MCF 10A (cell line): ENCODE data around the gene POLA1. TPM values are rescaled to one million over a fixed set of nuclear protein-coding genes. Genes with fewer than 3 reads are reported as not detected.

Experiments used
- BruUV-seq: library from RNA; stranded (reverse); fragments of 400-500 nt; replicated peaks from 2 replicates; lab custom pipeline; 2021; lab: Mats Ljungman, UMichigan
- CTCF ChIA-PET: fragments of 300-600 bp; sonication (Branson Sonifier 250); formaldehyde crosslinking; extraction: SDS; loops from one replicate; lab custom pipeline; 2021; ENCODE audit warnings: antibody characterized with exemption, inconsistent platforms; lab: Yijun Ruan, JAX
- POLR2A ChIA-PET: fragments of 300-600, 350-650 bp; sonication (Branson Sonifier 250); formaldehyde crosslinking; extraction: SDS; loops from one replicate; lab custom pipeline; 2020; ENCODE audit warnings: antibody characterized with exemption, inconsistent platforms; lab: Yijun Ruan, JAX
- DNase-seq: peaks from one replicate; pipeline ENCODE4 v3.0.0-alpha.2; 2018; ENCODE audit not compliant: unreplicated experiment
- H3K27ac Mint-ChIP-seq: one replicate; pipeline ENCODE4 v1.8.0; 2022; ENCODE audit warnings: mild to moderate bottlenecking, low read depth, mixed read lengths; ENCODE audit not compliant: unreplicated experiment
- H3K27me3 Mint-ChIP-seq: one replicate; pipeline ENCODE4 v1.8.0; 2022; ENCODE audit warnings: mixed read lengths; ENCODE audit not compliant: insufficient read depth, unreplicated experiment
- H3K36me3 Mint-ChIP-seq: one replicate; pipeline ENCODE4 v1.8.0; 2022; ENCODE audit warnings: mild to moderate bottlenecking, moderate library complexity, mixed read lengths; ENCODE audit not compliant: insufficient read depth, unreplicated experiment
- H3K4me1 Mint-ChIP-seq: one replicate; pipeline ENCODE4 v1.8.0; 2022; ENCODE audit warnings: mixed read lengths; ENCODE audit not compliant: insufficient read depth, unreplicated experiment
- H3K4me3 Mint-ChIP-seq: one replicate; pipeline ENCODE4 v1.8.0; 2022; ENCODE audit warnings: mild to moderate bottlenecking, moderate library complexity, mixed read lengths; ENCODE audit not compliant: unreplicated experiment
- H3K9me3 Mint-ChIP-seq: one replicate; pipeline ENCODE4 v1.8.0; 2022; ENCODE audit warnings: mixed read lengths; ENCODE audit not compliant: unreplicated experiment
- intact Hi-C: fragments of 100-400 bp; cut with micrococcal nuclease; formaldehyde crosslinking; loops from 2 replicates; pipeline ENCODE4 v1.14.1; 2022
- total RNA-seq: library from RNA; stranded (reverse); gene quantifications from 2 replicates; pipeline ENCODE4 v1.2.3, GENCODE V29; 2022
- TF ChIP-seq, protein P1 (sequence below): fragments of 200-600 bp; IDR thresholded peaks from one replicate; pipeline ENCODE4 v1.8.0; 2022; ENCODE audit warnings: antibody characterized with exemption, mild to moderate bottlenecking; ENCODE audit not compliant: unreplicated experiment

Gene POLA1
- total RNA-seq, 1 experiment from 2014 or later: 9.8 TPM

DNA sequence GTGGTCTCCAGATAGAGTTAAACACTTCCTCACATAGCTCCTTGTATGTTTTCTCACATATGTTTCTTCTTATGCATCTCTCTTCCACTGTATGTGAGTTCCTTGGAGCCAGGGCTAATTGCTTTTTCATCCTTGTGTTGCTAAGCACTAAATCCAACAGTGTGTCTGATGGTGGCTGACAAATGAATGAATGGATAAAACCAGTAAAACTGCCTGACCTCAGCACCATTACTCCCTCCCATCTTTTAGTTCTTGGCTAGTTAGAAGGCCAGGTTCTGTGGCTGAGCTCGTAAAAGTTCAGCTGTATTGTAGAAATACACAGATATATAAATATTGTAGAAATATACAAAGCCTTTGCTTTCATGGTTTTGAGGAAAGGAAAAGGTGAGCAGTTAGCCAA, 271.7 kb downstream of the POLA1 start:
- Mint-ChIP-seq H3K4me3 (no peak overlapping the region), H3K36me3 (peaks cover 11% of the 10 kb centered on the region), H3K27me3 (no peaks in the 10 kb centered on the region), H3K9me3 (no peaks in the 10 kb centered on the region), H3K4me1 (no peaks in the 10 kb centered on the region), H3K27ac (no peak overlapping the region)
- BruUV-seq: no TSS peak
- POLR2A ChIA-PET: interaction anchor here (0.6 kb wide), 1 partner anchor 35 kb away, joined by 3 read pairs; no protein-coding TSS in a partner anchor
- TF ChIP-seq, protein P1, sequence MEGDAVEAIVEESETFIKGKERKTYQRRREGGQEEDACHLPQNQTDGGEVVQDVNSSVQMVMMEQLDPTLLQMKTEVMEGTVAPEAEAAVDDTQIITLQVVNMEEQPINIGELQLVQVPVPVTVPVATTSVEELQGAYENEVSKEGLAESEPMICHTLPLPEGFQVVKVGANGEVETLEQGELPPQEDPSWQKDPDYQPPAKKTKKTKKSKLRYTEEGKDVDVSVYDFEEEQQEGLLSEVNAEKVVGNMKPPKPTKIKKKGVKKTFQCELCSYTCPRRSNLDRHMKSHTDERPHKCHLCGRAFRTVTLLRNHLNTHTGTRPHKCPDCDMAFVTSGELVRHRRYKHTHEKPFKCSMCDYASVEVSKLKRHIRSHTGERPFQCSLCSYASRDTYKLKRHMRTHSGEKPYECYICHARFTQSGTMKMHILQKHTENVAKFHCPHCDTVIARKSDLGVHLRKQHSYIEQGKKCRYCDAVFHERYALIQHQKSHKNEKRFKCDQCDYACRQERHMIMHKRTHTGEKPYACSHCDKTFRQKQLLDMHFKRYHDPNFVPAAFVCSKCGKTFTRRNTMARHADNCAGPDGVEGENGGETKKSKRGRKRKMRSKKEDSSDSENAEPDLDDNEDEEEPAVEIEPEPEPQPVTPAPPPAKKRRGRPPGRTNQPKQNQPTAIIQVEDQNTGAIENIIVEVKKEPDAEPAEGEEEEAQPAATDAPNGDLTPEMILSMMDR: no peak
- CTCF ChIA-PET: no interaction called here
- no peak for DNase-seq
- intact Hi-C loops: no loop called here

DNA sequence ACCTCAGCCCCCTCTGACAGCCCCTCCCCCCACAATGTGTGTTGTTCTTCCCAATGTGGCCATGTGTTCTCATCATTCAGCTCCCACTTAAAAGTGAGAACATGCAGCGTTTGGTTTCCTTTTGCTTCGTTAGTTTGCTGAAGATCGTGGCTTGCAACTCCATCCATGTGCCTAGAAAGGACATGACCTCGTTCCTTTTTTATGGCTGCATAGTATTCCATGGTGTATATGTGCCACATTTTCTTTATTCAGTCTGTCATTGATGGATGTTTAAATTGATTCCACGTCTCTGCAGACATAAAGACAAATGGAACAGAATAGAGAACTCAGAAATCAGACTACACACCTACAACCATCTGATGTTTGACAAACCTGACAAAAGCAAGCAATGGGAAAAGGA, 276.1 kb downstream of the POLA1 start:
- BruUV-seq: no TSS peak
- DNase-seq: no peak
- POLR2A ChIA-PET: no interaction called here
- Mint-ChIP-seq H3K27ac (no peak overlapping the region), H3K4me1 (no peaks in the 10 kb centered on the region), H3K27me3 (no peaks in the 10 kb centered on the region), H3K9me3 (no peaks in the 10 kb centered on the region), H3K36me3 (peaks cover 15% of the 10 kb centered on the region), H3K4me3 (no peak overlapping the region)
- CTCF ChIA-PET: no interaction called here
- intact Hi-C loops: no loop called here
- TF ChIP-seq, protein P1: no peak

DNA sequence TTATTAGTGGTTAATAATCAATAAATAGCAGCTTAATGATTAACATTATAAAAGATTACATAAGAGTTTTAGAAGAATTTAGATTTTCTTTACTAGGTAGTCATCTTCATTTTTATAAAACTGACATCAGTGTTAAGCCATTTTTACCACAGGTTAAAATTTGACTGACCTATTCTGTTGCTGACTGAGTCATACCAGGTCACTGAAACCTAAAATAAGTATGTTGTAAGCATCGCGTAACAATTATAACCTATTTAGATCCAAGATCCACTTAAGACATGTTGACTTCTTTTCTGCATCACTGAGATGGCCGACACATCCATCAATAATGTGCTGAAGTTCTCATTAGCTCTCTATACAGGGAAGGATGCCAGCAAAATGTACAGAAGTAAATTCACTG, 285.4 kb downstream of the POLA1 start:
- Mint-ChIP-seq H3K9me3 (no peaks in the 10 kb centered on the region), H3K4me1 (no peaks in the 10 kb centered on the region), H3K27me3 (peaks cover 35% of the 10 kb centered on the region), H3K27ac (no peak overlapping the region), H3K36me3 (no peaks in the 10 kb centered on the region), H3K4me3 (no peak overlapping the region)
- TF ChIP-seq, protein P1: no peak
- no peak for DNase-seq
- no TSS peak for BruUV-seq
- ChIA-PET CTCF (no interaction called here), POLR2A (no interaction called here)
- intact Hi-C loops: no loop called here

DNA sequence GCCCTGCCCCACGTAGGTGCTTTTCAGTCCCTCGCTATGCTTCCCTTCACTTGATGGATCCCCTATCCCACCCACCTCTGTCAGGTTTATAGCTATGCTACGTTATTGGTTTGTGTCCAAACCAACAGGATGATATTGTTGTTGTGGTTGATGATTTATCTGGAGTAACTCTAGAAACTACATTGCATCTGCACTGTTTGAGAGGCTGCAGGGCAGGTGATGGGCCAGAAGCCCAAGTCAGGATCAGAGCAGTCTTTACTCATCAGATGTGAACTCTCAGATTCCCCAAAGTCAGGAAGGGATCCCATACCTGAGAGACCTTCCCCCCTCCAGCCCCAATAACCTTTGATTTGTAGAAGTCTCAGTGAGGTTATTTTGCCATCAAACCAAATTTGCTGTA, 287.3 kb downstream of the POLA1 start:
- CTCF ChIA-PET: no interaction called here
- DNase-seq: no peak
- no peaks in the 10 kb centered on the region for H3K9me3 Mint-ChIP-seq
- TF ChIP-seq, protein P1: no peak
- intact Hi-C loops: no loop called here
- BruUV-seq: no TSS peak
- H3K4me1 Mint-ChIP-seq: no peaks in the 10 kb centered on the region
- POLR2A ChIA-PET: no interaction called here
- no peak overlapping the region for H3K4me3 Mint-ChIP-seq
- H3K27me3 Mint-ChIP-seq: peaks cover 36% of the 10 kb centered on the region
- no peak overlapping the region for H3K27ac Mint-ChIP-seq
- no peaks in the 10 kb centered on the region for H3K36me3 Mint-ChIP-seq
